LNCAP (cell line): ENCODE measurements around the gene UNC5C.

ENCODE experiments used
- CTCF ChIP-seq: fragments of 450-650 bp; IDR thresholded peaks from 2 replicates; pipeline ENCODE4 v1.5.1; 2017; ENCODE audit warnings: mild to moderate bottlenecking

UNC5C gene

GRCh38 chr4:95256108-95256835 lies 292.5 kb downstream of the UNC5C start:
- no peak for TF ChIP-seq CTCF

GRCh38 chr4:95255396-95256107 lies 293.2 kb downstream of the UNC5C start:
- no peak for TF ChIP-seq CTCF

- TF ChIP-seq CTCF, result no peak
Measured at GRCh38 chr4:95251568-95251967, 297.2 kb downstream of the UNC5C start.

- TF ChIP-seq CTCF, result no peak
Measured at GRCh38 chr4:95250544-95251137, 298.1 kb downstream of the UNC5C start.

- TF ChIP-seq CTCF, result no peak
Measured at GRCh38 chr4:95249426-95250021, 299.2 kb downstream of the UNC5C start.

GRCh38 chr4:95248720-95249425 lies 299.9 kb downstream of the UNC5C start:
- no peak for TF ChIP-seq CTCF

- no peak for TF ChIP-seq CTCF
Measured at GRCh38 chr4:95243892-95244291, 304.9 kb downstream of the UNC5C start.
